Measurements from ENCODE around the gene HK1. TPM values are rescaled to one million over a fixed set of nuclear protein-coding genes. Genes with fewer than 3 reads are reported as not detected.
A peak's percentile ranks its signal among the peaks of the same experiment; 100 is the strongest.

Gene HK1
- total and polyA plus RNA-seq, 11 donors, result 83.0 to 310 (median 227) TPM

GRCh38 chr10:69418052-69418752, 139.9 kb downstream of the HK1 start:
- no peak for DNase-seq
- ATAC-seq, result no peak
- no peaks in the 10 kb centered on the region for H3K27me3 ChIP-seq
- peak overlapping the region in 1 of 12 donors; percentile 93 for H3K27ac ChIP-seq
- no peaks in the 10 kb centered on the region for H3K36me3 ChIP-seq
- intact Hi-C loops (cut with DNase I), result no loop called here
- no peaks in the 10 kb centered on the region for H3K9me3 ChIP-seq
- H3K4me1 ChIP-seq, result peaks cover 0 to 9% (median 1%) of the 10 kb centered on the region in 12 donors
- 80 to 84% (median 82%) methylated on average over 8 of the region's 8 CpGs for WGBS, 4 donors
- TF ChIP-seq POLR2A (IDR thresholded peaks at IDR 0.05) (no peak), CTCF (IDR thresholded peaks at IDR 0.05) (no peak)
- no peak overlapping the region for H3K4me3 ChIP-seq

- intact Hi-C loops (cut with DNase I), result no loop called here
- H3K9me3 ChIP-seq, result no peaks in the 10 kb centered on the region
- H3K36me3 ChIP-seq, result no peaks in the 10 kb centered on the region
- no peak for ATAC-seq
- no peaks in the 10 kb centered on the region for H3K27me3 ChIP-seq
- peaks cover 0 to 9% (median 0%) of the 10 kb centered on the region in 12 donors for H3K4me1 ChIP-seq
- H3K27ac ChIP-seq, result peak overlapping the region in 1 of 12 donors; percentile 93
- 89 to 93% (median 92%) methylated on average over 15 to 18 of the region's 18 CpGs for WGBS, 4 donors
- H3K4me3 ChIP-seq, result no peak overlapping the region
- TF ChIP-seq POLR2A (IDR thresholded peaks at IDR 0.05), result no peak
- no peak for TF ChIP-seq CTCF (IDR thresholded peaks at IDR 0.05)
- no peak for DNase-seq
Observed at GRCh38 chr10:69419096-69419743, 140.9 kb downstream of the HK1 start.

- ATAC-seq (no peak), DNase-seq (no peak)
- peak overlapping the region in 1 of 12 donors; percentile 93 for H3K27ac ChIP-seq
- H3K4me3 ChIP-seq, result no peak overlapping the region
- H3K36me3 ChIP-seq, result no peaks in the 10 kb centered on the region
- no peaks in the 10 kb centered on the region for H3K27me3 ChIP-seq
- H3K9me3 ChIP-seq, result no peaks in the 10 kb centered on the region
- no peak for TF ChIP-seq POLR2A (IDR thresholded peaks at IDR 0.05)
- peaks cover 0 to 9% (median 0%) of the 10 kb centered on the region in 12 donors for H3K4me1 ChIP-seq
- intact Hi-C loops (cut with DNase I), result loop anchor here in 4 of 10 donors (5.0 to 10.0 kb wide), 2 partner anchors 215 to 223 kb away; partner anchors contain the start of gene FAM241B (in 3 of the 4)
- 65 to 86% (median 79%) methylated on average over 11 of the region's 11 CpGs for WGBS, 4 donors
Observed at GRCh38 chr10:69419744-69420126, 141.4 kb downstream of the HK1 start.

- 43 to 63% (median 51%) methylated on average over 13 of the region's 13 CpGs for WGBS, 4 donors
- DNase-seq (peak; percentile 71 to 93 (median 86)), ATAC-seq (peak; percentile 90 to 97 (median 93))
- intact Hi-C loops (cut with DNase I), result loop anchor here in 4 of 10 donors (5.0 to 10.0 kb wide), 2 partner anchors 213 to 221 kb away; partner anchors contain the start of gene FAM241B (in 3 of the 4)
- H3K9me3 ChIP-seq, result no peaks in the 10 kb centered on the region
- H3K27me3 ChIP-seq, result no peaks in the 10 kb centered on the region
- no peaks in the 10 kb centered on the region for H3K36me3 ChIP-seq
- TF ChIP-seq POLR2A (IDR thresholded peaks at IDR 0.05), result no peak
- TF ChIP-seq CTCF (IDR thresholded peaks at IDR 0.05), result no peak
- peaks cover 0 to 18% (median 0%) of the 10 kb centered on the region in 12 donors for H3K4me1 ChIP-seq
- H3K27ac ChIP-seq, result peak overlapping the region in 10 of 12 donors; percentile 5 to 93 (median 46)
- H3K4me3 ChIP-seq, result no peak overlapping the region
Observed at GRCh38 chr10:69421611-69422308, 143.5 kb downstream of the HK1 start.
